Measurements from ENCODE around the gene SND1. TPM values are rescaled to one million over a fixed set of nuclear protein-coding genes. Genes with fewer than 3 reads are reported as not detected.

SND1 gene
- total RNA-seq, 1 donor from 2014 or later = 85.9 TPM

- no peak for DNase-seq (ENCODE audit: extremely low spot score in 2 of 2)
- Histone ChIP-seq H3K27me3 (no peaks in the 10 kb centered on the region), H3K4me1 (peaks cover 32% of the 10 kb centered on the region), H3K36me3 (no peaks in the 10 kb centered on the region), H3K9me3 (no peaks in the 10 kb centered on the region), H3K4me3 (no peak overlapping the region), H3K27ac (no peak overlapping the region)
- TF ChIP-seq CTCF (IDR thresholded peaks at IDR 0.05) = no peak
- no peak for TF ChIP-seq POLR2A (IDR thresholded peaks at IDR 0.05)
- TF ChIP-seq POLR2AphosphoS5 (IDR thresholded peaks at IDR 0.05; ENCODE audit: insufficient read depth in 1 of 2, low read depth in 1 of 2) = no peak
- intact Hi-C loops (cut with DNase I) = no loop called here
These were observed 146.9 kb downstream of the SND1 start for GRCh38 chr7:127798769-127799372.

- Histone ChIP-seq H3K27ac (no peak overlapping the region), H3K4me3 (no peak overlapping the region), H3K9me3 (no peaks in the 10 kb centered on the region), H3K36me3 (no peaks in the 10 kb centered on the region), H3K4me1 (peaks cover 23% of the 10 kb centered on the region), H3K27me3 (no peaks in the 10 kb centered on the region)
- intact Hi-C loops (cut with DNase I) = no loop called here
- TF ChIP-seq CTCF (IDR thresholded peaks at IDR 0.05) = no peak
- no peak for TF ChIP-seq POLR2A (IDR thresholded peaks at IDR 0.05)
- no peak for TF ChIP-seq POLR2AphosphoS5 (IDR thresholded peaks at IDR 0.05; ENCODE audit: insufficient read depth in 1 of 2, low read depth in 1 of 2)
- DNase-seq (ENCODE audit: extremely low spot score in 2 of 2) = no peak
These were observed 147.7 kb downstream of the SND1 start for GRCh38 chr7:127799535-127800305.

- peaks cover 16% of the 10 kb centered on the region for H3K4me1 ChIP-seq
- intact Hi-C loops (cut with DNase I) = no loop called here
- TF ChIP-seq CTCF (IDR thresholded peaks at IDR 0.05) = no peak
- no peak for TF ChIP-seq POLR2AphosphoS5 (IDR thresholded peaks at IDR 0.05; ENCODE audit: insufficient read depth in 1 of 2, low read depth in 1 of 2)
- no peak for TF ChIP-seq POLR2A (IDR thresholded peaks at IDR 0.05)
- no peak overlapping the region for H3K27ac ChIP-seq
- no peak for DNase-seq (ENCODE audit: extremely low spot score in 2 of 2)
- H3K4me3 ChIP-seq = no peak overlapping the region
- no peaks in the 10 kb centered on the region for H3K27me3 ChIP-seq
- no peaks in the 10 kb centered on the region for H3K9me3 ChIP-seq
- no peaks in the 10 kb centered on the region for H3K36me3 ChIP-seq
These were observed 150.9 kb downstream of the SND1 start for GRCh38 chr7:127802845-127803244.

GRCh38 chr7:127803626-127804025, 151.6 kb downstream of the SND1 start:
- Histone ChIP-seq H3K27me3 (no peaks in the 10 kb centered on the region), H3K36me3 (no peaks in the 10 kb centered on the region), H3K9me3 (no peaks in the 10 kb centered on the region), H3K4me1 (peaks cover 10% of the 10 kb centered on the region), H3K27ac (no peak overlapping the region), H3K4me3 (no peak overlapping the region)
- intact Hi-C loops (cut with DNase I) = no loop called here
- TF ChIP-seq POLR2AphosphoS5 (IDR thresholded peaks at IDR 0.05; ENCODE audit: insufficient read depth in 1 of 2, low read depth in 1 of 2) (no peak), CTCF (IDR thresholded peaks at IDR 0.05) (no peak), POLR2A (IDR thresholded peaks at IDR 0.05) (no peak)
- DNase-seq (ENCODE audit: extremely low spot score in 2 of 2) = no peak

- peaks cover 0 to 7% of the 10 kb centered on the region in 2 donors for H3K36me3 ChIP-seq
- TF ChIP-seq CTCF (IDR thresholded peaks at IDR 0.05) (no peak), POLR2AphosphoS5 (IDR thresholded peaks at IDR 0.05; ENCODE audit: insufficient read depth in 1 of 2, low read depth in 1 of 2) (no peak), POLR2A (IDR thresholded peaks at IDR 0.05) (no peak)
- peaks cover 4% of the 10 kb centered on the region for H3K4me1 ChIP-seq
- no peaks in the 10 kb centered on the region for H3K9me3 ChIP-seq
- DNase-seq (ENCODE audit: extremely low spot score in 2 of 2) = no peak
- no peaks in the 10 kb centered on the region for H3K27me3 ChIP-seq
- no peak overlapping the region for H3K4me3 ChIP-seq
- intact Hi-C loops (cut with DNase I) = no loop called here
- no peak overlapping the region for H3K27ac ChIP-seq
These were observed 155.3 kb downstream of the SND1 start for GRCh38 chr7:127807340-127807739.

All from vagina (tissue), 2 donors.